SKM-1 (cell line): ENCODE measurements around the gene INSIG2.
"Not testable (repeated sequence)": the region's sequence is repeated elsewhere in the genome, so short reads cannot be mapped to it uniquely, and the experiment has no call there.

Experiments used
- DNase-seq: peaks from one replicate; lab custom pipeline; 2025; ENCODE audit not compliant: unreplicated experiment; lab: John Stamatoyannopoulos, UW

The INSIG2 gene

DNA sequence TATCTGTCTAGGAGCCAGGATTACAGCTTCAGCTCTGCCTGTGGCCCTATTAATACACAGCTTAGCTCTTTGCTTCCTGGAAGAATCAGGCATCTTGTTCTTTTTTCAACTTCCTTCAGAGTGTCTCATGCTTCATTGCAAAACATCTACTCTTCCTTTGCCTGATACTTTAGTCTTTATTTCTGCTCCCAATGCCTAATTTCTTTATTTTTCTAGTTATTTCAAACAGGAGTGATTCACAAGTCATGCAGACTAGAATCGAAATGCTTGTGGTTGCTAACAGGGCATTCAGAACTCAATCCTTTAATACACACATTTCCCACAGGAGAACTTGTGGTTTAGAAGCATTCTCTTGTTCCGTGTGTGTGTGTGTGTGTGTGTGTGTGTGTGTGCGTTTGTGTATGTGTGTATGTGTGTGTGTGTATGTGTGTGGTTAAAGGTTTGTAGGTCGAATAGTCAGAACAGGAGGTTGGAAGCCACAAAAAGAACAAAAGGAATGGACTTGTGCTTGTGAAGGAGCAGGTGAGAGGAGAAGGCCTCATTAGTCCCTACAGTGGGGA is 28.3 kb upstream of the INSIG2 start:
- peak; percentile 9 for DNase-seq

DNA sequence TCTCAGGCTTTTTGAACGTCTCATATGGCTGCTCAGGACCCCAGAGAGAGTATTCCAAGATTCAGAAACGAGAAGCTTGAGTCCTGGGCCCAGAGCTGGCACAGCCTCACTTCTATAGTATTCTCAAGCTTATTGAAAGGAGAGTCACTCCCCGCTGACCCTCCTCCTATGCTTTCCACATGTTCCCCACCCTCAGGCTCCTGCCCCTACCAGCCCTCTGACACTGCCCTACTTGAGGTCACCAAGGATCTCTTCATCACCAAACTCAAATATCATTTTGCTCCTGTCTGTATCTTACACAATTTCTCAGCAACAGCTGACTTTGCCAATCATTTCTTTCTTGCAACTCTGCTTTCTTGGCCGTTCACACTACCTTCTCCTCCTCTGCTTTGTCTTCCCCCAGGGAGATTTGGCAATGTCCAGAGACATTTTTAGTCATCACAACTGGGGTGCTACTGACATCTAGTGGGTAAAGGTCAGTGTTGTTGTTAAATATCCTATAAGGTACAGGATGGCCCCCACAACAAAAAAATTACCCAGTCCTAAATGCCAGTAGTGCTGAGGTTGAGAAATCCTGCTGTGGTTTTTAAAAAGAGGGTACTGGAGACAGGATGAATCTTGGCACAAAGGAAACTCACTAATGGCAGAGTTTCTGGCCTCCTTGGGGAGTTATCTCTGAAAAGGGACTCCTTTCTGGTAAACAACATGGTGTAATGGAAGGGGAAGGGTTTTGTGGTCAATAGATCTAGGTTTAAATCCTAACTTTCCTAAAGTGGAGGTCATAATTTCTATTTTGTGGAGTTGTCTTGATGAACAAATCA is 26.9 kb upstream of the INSIG2 start:
- DNase-seq: peak; percentile 79

DNA sequence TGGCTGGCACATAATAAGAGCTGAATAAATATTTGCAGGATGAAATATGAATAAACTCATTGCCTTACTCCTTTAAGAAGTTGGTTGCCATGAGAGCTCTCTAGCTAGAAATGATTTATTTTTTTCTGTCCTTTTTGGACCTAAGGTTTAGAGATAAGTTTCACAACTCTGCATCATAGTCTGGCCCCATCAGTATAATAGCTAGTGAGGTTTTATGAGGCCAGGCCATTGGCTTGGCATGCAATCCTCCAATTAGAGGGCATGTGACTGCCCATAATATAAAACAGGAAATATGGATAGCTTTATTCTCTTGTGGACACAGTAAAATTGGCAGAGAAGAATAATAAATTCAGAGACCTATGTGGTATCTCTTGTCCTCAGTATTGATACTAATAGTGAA is 26.2 kb upstream of the INSIG2 start:
- DNase-seq: no peak

DNA sequence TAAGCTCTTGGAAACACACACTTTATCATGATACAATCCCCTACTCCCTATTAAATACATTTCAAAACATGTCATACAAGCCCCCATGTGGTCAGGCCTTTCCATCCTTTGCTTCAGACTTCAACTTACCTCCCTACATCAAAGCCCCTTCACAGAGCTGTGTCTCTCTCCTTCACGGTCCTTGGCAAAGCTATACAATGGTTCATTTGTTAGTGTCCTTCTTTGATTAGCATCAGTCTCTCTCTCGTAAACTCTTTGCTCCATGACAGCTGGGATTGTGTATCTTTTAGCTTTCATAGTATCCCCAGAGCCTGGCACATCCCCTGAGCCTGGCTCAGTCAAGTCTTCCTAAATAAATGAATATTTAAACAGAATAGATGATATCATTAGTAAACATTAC is 25.6 kb upstream of the INSIG2 start:
- no peak for DNase-seq

DNA sequence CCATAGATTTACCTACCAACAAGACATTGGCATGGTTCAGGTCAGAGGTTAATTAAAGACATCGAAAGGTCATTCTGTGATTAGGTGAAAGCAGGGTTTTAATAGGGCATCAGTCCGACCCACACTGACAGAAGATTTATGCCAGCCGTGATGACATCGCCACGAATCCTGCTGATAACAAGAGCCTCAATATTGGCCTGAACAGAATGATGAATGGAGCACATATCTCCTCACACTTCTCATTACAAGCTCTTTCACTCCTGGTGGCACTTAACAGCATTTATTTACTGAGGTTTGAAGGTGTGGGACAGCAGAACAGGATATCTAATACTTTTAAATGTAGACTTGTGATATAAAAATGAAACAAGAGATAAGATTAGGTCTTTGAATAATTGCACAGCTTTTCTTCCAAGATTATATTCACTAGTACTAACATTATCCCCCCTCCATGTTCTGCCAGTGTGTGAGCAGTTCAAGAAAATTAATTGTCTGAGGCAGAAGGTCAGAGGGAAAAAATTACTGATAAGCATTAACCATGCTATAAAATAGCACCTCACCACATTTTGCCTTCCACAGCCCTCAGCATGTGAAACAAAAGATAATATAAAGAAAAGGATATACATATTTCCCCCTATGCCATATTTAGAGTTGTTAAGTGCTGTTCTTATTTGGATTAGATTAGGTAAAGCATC is 23.1 kb upstream of the INSIG2 start:
- DNase-seq: no peak

DNA sequence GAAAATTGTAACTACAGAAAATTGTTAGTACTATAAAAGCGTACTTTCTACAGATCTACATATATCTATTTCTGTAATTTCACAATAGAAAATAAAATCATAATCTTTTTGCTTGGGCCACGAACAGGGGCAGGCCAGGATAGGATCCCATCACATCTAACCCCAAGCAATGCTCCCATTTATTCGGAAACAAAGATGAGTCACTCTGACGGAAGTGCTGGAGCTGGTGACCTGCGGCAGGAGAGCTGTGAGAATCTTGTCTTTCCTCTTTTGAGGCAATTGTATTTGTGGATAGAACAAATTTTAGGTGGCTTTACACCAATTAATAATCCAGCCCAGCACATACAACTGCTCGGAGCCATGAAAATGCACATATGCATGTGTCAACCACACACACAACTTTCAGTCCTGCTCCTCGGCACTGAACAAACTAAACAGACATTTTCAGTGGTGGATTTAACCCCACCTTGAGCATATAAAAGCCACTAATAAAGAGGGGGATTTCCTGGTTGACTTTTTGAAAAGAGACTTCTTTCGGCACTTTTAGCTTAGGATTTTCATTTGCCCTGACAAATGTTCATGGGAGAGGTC is 22.3 kb upstream of the INSIG2 start:
- no peak for DNase-seq

DNA sequence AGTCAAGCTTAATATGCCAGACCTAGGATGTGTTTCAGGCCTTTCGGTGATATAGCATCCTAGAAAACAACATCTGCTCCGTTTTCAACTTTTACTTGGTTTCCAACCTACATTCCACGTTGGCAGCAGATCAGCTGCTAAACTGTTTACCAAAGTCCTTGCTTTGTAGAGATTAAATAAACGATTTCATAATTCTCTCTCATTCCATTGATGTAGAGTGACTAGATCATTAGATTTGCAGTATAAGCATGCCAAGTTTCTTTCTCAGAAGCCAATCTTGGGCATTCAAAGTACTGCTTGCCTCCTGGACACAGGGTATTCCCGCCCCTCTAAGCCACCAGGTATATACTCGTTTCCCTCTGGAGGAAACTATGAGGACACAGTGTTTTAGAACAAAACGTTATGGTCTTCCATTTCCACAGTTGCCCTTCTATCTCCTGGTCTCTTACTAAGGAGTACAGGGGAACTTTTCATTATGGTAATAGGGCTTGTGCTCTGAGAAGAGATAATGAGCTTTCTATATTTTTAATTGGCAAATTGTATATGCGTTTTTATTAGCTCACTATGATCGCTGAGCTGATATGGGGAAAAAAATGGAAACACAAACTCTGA is 10.5 kb upstream of the INSIG2 start:
- DNase-seq: no peak

DNA sequence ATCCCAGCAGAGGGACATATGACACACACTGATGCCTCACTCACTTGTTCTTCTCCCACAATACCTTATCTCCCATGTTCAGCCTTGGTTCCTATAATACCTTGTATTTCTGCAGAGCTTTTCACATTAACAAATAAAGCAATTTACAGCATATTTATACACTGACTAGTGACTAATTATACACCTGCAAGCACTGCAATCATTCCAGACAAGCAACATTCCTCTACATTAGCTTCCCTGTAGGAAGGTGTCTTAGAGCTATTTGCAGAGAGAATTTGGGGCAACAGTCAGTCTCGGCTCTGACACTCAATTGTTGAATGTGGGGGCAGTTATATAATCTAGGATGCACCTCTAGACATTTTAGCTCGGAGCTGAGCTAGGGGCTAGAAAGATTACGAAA is 9.5 kb upstream of the INSIG2 start:
- DNase-seq: no peak

DNA sequence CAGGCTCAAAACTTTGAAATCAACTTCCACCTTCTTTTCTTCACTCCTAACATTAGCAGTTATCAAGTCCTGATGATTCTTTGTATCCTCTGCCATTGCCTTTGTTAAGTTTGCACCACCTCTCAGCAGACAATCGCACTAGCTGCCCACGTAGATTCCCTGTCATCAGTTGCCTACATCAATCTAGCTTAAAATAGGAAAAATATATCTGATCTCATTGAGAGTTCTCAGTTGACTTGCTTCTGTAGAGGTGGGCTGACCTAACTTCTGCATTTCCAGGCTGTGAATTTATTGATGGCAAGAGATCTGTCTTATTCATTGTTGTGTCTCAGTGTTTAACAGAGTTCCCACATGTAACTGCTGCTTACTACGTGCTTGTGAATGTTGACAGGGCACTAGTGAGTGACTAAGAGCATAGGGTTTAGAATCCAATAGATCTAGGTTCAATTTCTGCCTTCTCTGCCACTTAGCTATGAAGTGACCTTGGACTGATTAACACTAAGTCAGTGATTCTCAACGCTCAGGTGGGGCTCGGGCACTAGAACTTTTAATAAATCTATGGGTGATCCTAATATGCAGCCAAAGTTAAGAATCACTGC is 3.7 kb upstream of the INSIG2 start:
- DNase-seq: no peak

DNA sequence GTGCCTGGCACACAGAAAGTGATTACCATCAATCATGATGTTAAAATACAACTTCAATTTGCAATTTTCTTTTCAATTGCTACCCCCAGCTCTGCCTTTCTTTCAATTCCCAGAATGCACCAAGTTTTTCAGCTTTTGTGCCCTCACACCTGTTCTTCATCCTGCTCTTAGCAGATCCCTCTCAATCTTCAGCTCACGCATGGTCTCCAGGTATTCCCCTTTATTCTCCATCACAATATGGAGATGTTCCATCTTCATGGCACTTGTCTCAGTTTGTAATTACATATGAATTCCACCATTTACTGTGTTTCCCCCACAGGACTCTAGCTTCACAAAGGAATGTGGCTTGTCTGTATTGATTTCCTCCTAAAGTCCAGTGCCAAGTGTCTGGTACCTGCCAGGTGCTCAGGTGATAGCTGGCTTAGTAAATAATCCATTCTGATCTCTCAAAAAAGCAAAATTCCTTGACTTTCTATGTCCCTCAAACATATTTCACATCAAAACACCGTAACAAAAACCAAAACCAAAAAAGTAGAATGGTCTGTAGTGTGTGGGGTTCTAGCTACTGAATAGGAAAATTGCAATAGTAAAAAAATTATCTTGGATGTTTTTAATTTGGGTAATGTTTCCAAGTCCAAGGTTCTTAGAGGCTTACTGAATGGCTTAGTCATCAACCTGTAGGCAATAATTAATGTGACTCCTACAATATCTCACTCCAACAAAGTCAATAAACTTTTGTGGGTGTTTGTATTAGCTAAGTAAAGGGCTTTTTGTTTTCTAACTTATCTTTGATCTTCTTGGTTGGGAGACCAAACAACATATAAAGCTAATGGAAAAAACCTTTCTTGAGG is 2.9 kb upstream of the INSIG2 start:
- no peak for DNase-seq

DNA sequence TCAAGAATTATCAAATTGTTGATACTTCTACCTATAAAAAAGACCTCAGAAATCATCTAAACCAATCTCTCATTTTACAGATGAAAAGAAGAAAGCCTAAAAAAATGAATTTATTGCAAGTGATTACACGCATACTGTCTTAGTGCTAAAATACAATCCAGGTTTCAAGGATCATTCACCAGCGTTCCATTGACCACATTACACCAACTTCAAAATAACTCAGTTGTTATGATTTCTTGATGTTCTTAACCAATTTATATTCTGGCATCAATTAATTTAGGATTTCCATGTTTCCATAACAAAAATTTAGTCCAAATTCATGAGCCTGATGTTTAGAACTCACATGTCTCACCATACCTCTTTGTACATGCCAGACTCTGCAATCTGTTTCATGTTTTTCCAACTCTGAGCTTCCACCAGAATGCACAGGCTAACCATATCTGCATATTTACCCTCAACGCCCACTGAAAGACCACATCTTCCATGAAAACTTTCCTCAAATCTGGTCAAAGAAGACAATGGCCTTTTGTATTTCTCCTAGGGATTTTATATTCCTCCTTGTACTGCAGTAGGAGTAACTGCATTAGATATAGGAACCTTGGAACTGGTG is 2.1 kb upstream of the INSIG2 start:
- DNase-seq: no peak

DNA sequence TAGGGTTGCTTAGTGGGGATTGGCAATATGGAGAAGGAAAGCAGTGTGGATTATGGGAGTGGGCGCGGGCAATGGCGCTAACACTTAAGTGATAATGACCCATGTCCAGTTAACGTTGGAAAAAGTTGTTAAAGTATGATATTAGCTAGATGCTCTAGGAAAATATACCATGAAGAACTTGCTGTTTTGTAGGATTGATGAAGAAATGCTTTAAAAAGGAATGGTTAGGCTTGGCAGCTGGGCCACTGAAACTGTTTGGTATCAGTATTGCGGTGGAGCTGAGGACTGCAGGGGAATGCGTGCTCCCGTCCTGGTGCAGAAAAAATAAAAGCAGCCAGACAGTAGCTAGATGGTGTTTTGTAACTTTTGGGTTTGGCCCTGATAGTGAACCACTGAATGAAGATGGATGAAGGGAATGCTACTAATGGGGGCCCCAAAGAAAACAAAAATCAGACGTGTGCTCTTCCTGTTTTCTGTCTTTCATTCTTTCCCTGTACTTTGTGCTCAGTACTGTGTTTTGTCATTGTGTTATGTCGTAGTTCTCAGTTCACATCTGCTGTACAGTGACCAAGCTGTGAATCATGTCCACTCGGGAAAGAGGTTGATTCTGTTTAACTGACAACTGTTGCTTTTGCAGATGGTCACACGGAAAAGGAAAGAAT is 999 bp downstream of the INSIG2 start:
- DNase-seq: no peak

DNA sequence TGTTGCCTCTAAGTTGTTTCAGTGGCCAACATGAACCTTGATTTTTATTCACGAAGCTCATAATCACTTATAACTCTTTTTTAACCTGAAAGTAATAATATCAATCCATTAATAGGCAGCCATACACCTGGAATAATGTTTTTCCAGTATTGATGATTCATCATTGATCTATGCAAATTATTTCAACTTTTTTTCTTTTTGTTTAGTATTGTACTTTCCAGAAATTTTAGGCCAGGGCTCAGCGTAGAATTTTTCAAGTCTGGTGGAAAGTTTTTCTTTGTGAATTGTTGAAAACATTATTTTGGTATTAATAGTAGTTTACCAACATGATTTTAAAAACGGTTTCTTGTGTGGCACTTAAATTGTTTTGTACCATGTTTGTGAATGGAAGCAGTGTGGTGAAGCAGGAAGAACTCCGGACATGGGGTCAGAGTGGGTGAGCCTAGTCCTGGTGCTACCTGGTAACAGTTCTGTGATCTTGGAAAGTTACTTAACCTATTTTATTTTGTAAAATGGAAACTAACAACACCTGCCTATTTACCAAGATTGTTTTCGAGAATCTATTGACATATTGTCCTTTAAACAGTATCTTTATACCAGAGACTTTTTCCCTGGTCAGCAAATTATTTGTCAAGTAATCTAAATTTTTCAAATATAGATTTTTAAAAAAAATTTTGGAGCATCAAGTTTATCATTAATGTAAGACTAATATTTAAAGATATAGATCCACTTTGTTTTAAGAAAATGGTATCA is 2.3 kb downstream of the INSIG2 start:
- DNase-seq: no peak

DNA sequence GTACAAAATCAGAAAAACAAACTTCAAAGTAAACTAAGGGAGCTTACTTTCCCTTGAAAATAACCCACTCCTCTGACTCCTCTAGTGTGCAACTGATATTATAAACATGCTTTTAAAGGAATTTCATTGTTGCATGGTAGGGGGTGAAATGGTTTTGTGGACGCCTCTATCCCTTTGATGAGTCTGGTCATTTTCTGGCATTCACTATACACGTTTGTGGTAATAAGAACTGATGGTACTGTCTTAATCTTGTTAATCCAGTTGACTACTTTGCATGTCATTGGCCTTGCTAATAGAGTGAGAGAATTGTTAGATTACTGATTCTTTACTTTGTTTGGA is 2.8 kb downstream of the INSIG2 start:
- no peak for DNase-seq

DNA sequence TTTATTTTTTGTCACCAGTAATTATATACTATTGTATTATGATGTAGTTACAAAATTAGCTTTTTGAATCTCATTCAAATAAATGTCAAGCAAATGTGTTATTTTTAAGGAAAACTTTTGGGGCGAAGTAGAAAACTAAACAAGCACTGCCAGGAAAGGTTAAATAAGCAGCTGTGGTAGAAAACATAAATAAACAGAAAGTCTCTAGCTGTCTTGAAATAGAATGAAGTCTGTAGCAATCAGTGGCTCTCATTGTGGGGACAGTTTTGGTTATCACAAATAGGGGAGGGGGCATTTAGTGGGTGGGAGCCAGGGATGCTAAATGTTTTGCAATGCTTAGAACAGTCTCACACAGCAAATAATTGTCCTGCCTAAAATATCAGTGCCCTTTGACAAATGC is 3.4 kb downstream of the INSIG2 start:
- DNase-seq: no peak

DNA sequence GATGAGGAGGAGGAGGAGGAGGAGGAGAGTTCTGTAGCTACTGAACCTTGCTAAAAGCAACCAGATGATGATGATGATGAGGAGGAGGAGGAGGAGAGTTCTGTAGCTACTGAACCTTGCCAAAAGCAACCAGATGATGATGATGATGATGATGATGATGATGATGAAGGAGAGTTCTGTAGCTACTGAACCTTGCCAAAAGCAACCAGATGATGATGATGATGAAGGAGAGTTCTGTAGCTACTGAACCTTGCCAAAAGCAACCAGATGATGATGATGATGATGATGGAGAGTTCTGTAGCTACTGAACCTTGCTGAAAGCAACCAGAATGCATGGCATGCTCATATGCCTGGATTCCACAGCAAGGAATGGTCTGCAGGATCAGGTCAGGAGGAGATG is 5.8 kb downstream of the INSIG2 start:
- not testable (repeated sequence) for DNase-seq

DNA sequence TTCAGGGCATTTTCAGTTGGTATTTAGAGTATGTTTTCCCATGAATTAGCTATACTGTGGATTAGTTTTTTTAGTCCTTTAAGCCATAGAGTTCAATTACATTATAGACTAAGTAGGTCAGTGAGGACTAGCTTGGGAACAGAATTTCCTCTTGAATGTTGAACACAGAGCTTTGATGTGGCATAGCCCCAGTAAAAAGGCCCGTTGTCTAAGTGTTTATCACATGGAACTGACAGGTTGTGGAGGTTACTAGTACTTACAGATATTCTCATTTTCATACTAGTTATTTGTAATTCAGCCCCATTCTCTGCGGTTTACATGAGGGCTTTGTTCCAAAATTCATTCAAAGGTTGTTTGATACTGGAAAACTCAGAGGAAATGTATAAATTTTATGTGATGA is 6.2 kb downstream of the INSIG2 start:
- DNase-seq: no peak

DNA sequence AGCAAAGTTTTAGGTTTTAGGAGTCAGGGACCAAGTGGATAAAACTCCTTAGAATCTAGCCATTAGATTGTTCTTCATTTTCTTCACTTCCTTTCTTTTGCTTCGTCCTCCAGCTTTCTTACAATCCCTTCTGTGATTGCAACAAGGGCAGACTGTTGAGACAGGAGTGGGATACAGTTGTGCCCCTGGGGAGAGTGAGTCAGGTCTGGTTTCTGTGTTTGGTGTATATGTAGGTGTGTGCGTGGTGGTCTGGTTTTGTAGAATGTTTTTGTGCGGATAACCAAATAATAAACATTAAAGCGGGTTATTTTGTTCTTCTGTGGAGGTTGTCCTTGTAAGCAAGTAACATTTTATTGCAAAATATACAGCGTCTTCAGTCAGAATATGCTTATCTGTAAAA is 7.3 kb downstream of the INSIG2 start:
- DNase-seq: no peak

DNA sequence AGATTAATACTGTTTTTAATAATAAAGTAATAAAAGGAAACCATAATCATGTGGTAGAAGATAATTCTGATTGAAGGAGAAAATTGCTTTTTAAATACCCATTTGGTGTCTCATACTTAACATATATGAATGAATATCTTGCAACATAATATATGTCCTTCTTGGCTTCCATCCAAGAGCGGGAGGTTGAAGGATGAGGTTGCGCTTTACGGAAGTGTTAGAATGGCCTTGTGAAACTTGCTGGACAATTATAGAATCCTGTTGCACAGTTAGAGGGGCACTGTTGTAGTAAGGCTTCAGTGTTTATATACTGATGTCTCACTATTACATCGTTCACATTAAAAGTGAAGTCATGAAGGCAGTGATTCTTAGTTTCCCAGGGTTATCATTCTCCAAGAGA is 9.4 kb downstream of the INSIG2 start:
- peak; percentile 83 for DNase-seq
